ENCODE measurements around the gene NFATC2IP.

GRCh38 chr16:28974007-28974436 lies 23.3 kb downstream of the NFATC2IP start:
- peak; percentile 84 for TF ChIP-seq CTCF (IDR thresholded peaks at IDR 0.05)
- TF ChIP-seq ZFX (IDR thresholded peaks at IDR 0.05; ENCODE audit: borderline replicate concordance): no peak
